ENCODE measurements around the gene PANK4. TPM values are rescaled to one million over a fixed set of nuclear protein-coding genes. Genes with fewer than 3 reads are reported as not detected.

PANK4 gene
- total RNA-seq, 1 experiment from 2014 or later: 24.4 TPM

DNA sequence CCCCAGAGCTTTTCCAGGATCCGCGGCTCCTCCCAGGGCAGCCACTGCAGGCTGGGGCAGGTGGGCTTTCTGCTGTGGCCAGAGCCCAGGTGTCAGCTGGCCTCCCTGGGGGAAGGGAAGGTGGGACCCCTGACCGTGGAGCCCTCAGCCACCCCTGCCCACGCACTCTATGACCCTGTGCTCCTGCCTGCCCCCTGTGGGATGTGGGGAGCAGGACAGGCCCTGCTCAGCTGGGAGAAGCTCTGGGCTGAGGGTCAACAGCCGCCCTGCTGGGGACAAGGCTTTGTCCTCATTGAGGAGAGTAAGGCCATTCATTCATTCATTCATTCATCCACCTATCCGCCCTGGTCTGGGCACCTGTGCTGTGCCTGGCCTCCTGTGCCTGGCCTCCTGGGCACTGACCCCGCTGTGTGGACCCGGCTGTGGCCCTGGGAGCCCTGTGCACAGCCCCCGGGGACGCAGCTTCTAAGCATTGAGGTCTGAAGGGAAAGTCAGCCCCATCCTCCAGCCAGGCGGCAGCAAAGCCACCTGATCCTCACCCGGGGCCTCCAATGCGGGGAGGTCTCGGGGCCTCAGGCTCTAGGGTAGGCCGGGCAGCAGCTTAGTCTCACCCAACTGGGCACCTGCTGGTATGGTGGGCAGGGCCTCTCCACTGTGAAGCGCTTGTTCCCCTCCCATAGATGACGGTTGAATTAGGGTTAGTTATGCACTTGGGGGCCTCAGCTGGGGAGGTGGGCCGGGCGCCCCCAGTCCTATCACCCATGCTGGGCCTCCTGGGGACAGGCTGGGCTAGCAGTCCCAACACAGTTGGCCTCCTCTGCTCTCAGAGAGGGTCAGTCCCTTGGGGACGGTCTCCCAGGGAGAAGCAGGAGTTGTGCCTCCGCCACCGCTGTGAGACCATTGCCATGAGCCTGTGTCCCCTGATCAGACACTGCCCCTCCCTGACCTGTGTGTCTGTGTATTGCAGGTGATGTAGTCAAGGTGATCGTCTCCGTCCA lies 35.8 kb upstream of the PANK4 start:
- BruUV-seq (replicated peaks): no TSS peak
- no peaks in the 10 kb centered on the region for H3K9me3 Mint-ChIP-seq (ENCODE audit: low read depth, unreplicated experiment)
- TF ChIP-seq, protein P1, sequence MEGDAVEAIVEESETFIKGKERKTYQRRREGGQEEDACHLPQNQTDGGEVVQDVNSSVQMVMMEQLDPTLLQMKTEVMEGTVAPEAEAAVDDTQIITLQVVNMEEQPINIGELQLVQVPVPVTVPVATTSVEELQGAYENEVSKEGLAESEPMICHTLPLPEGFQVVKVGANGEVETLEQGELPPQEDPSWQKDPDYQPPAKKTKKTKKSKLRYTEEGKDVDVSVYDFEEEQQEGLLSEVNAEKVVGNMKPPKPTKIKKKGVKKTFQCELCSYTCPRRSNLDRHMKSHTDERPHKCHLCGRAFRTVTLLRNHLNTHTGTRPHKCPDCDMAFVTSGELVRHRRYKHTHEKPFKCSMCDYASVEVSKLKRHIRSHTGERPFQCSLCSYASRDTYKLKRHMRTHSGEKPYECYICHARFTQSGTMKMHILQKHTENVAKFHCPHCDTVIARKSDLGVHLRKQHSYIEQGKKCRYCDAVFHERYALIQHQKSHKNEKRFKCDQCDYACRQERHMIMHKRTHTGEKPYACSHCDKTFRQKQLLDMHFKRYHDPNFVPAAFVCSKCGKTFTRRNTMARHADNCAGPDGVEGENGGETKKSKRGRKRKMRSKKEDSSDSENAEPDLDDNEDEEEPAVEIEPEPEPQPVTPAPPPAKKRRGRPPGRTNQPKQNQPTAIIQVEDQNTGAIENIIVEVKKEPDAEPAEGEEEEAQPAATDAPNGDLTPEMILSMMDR (IDR thresholded peaks at IDR 0.05; ENCODE audit: unreplicated experiment): peak; percentile 49
- intact Hi-C loops (cut with micrococcal nuclease; ENCODE audit: unreplicated experiment): no loop called here
- no peak overlapping the region for H3K27ac Mint-ChIP-seq (ENCODE audit: unreplicated experiment)
- H3K27me3 Mint-ChIP-seq (ENCODE audit: unreplicated experiment): no peaks in the 10 kb centered on the region
- CTCF ChIA-PET: interaction anchor here (1.2 to 1.6 kb wide), 2 partner anchors 16 to 138 kb away, joined by 3 to 4 read pairs; no protein-coding TSS in a partner anchor
- no peak for DNase-seq
- peaks cover 16% of the 10 kb centered on the region for H3K4me1 Mint-ChIP-seq (ENCODE audit: low read depth, unreplicated experiment)
- H3K4me3 Mint-ChIP-seq (ENCODE audit: low read depth, unreplicated experiment): no peak overlapping the region
- H3K36me3 Mint-ChIP-seq (ENCODE audit: insufficient read depth, unreplicated experiment): peaks cover 12% of the 10 kb centered on the region

DNA sequence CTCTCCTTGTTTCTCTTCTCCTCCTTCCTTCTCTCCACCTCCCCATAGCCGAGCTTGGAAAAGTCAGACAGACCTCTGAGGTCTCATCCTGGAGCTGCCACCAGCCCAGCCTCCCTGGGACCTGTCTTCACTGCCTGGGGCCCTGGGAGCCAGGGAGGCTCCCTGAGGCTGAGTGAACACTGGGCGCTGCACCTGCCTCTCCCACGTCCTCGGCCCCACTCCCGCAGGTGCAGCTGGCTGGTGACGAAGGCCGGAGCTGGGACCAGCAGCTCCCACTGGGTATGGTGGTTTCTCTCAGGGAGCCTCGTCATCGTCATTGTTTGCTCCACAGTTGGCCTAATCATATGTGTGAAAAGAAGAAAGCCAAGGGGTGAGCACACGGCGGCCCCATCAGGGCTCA lies 35.0 kb upstream of the PANK4 start:
- no peak overlapping the region for H3K4me3 Mint-ChIP-seq (ENCODE audit: low read depth, unreplicated experiment)
- intact Hi-C loops (cut with micrococcal nuclease; ENCODE audit: unreplicated experiment): no loop called here
- BruUV-seq (replicated peaks): no TSS peak
- H3K27ac Mint-ChIP-seq (ENCODE audit: unreplicated experiment): no peak overlapping the region
- H3K27me3 Mint-ChIP-seq (ENCODE audit: unreplicated experiment): no peaks in the 10 kb centered on the region
- CTCF ChIA-PET: interaction anchor here (1.2 to 1.6 kb wide), 2 partner anchors 17 to 137 kb away, joined by 3 to 4 read pairs; no protein-coding TSS in a partner anchor
- peaks cover 20% of the 10 kb centered on the region for H3K36me3 Mint-ChIP-seq (ENCODE audit: insufficient read depth, unreplicated experiment)
- H3K9me3 Mint-ChIP-seq (ENCODE audit: low read depth, unreplicated experiment): no peaks in the 10 kb centered on the region
- DNase-seq: no peak
- peaks cover 20% of the 10 kb centered on the region for H3K4me1 Mint-ChIP-seq (ENCODE audit: low read depth, unreplicated experiment)
- TF ChIP-seq, protein P1 (IDR thresholded peaks at IDR 0.05; ENCODE audit: unreplicated experiment): no peak

DNA sequence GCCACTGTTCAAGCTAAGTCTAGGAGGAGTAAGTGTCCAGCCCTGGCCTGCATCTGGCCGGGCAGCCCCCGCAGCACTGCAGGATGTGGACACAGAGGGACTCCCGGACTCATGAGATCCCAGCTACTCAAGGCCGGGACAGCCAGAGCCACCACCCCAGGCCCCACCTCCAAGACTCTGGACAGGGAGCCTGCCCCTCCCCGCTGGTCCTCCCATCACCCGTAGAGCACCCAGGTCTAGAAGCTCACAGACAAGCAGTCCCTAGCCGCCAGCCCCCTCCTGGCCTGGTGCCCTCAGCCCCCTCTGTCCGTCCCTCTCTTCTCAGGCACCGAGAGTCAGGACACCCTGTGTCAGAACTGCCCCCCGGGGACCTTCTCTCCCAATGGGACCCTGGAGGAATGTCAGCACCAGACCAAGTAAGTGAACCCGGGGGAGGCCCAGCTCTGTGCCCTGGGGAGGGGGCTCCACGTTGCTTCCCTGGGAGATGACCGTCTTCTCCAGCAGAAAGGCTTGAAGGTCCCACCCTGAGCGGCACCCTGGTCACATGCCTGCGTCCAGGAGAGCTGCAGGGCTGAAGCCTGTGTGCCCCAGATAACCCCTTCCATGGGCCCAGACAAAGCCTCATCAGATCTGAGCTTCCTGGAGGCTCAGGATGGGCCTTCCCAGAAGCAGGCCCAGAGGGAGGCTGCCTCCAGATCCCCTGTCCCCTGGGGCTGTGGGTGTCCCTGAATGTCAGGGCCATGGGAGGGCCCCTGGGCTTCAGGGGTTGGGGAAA lies 34.1 kb upstream of the PANK4 start:
- CTCF ChIA-PET: interaction anchor here (0.5 to 1.2 kb wide), 2 partner anchors 59 to 136 kb away, joined by 3 to 4 read pairs; no protein-coding TSS in a partner anchor
- H3K9me3 Mint-ChIP-seq (ENCODE audit: low read depth, unreplicated experiment): no peaks in the 10 kb centered on the region
- DNase-seq: no peak
- peaks cover 16% of the 10 kb centered on the region for H3K4me1 Mint-ChIP-seq (ENCODE audit: low read depth, unreplicated experiment)
- intact Hi-C loops (cut with micrococcal nuclease; ENCODE audit: unreplicated experiment): no loop called here
- BruUV-seq (replicated peaks): no TSS peak
- H3K4me3 Mint-ChIP-seq (ENCODE audit: low read depth, unreplicated experiment): no peak overlapping the region
- peaks cover 29% of the 10 kb centered on the region for H3K36me3 Mint-ChIP-seq (ENCODE audit: insufficient read depth, unreplicated experiment)
- no peaks in the 10 kb centered on the region for H3K27me3 Mint-ChIP-seq (ENCODE audit: unreplicated experiment)
- no peak overlapping the region for H3K27ac Mint-ChIP-seq (ENCODE audit: unreplicated experiment)
- TF ChIP-seq, protein P1 (IDR thresholded peaks at IDR 0.05; ENCODE audit: unreplicated experiment): no peak

DNA sequence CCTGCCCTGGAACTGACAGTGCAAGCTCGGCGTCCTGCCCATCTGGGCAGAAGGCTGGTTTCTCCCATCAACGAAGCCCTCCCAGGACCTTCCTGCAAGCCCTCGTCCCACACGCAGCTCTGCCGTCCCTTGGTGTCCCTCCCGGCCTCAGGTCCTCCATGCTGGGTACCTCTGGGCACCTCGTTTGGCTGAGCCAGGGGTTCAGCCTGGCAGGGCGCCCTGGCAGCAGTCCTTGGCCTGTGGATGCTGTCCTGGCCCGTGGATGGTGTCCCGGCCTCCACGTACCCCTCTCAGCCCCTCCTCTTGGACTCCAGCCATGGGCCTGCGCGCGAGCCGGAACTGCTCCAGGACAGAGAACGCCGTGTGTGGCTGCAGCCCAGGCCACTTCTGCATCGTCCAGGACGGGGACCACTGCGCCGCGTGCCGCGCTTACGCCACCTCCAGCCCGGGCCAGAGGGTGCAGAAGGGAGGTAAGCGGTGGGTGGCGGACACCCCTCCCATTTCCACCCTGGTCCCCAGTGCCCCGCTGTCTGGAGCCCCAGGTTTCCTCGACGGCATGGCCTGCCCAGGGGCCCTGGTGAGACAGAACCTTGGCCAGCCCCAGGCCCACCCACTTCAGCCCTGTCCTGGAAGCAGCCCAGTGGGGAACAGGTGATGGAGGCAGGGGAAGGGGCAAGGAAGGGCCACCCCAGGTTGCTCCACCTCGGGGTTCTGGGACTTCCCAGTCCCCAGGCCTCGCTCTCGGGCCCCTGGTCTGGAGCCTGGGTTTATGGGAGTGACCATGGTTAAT lies 33.3 kb upstream of the PANK4 start:
- CTCF ChIA-PET: interaction anchor here (0.5 kb wide), 1 partner anchor 60 kb away, joined by 4 read pairs; no protein-coding TSS in a partner anchor
- H3K27me3 Mint-ChIP-seq (ENCODE audit: unreplicated experiment): no peaks in the 10 kb centered on the region
- H3K27ac Mint-ChIP-seq (ENCODE audit: unreplicated experiment): no peak overlapping the region
- H3K36me3 Mint-ChIP-seq (ENCODE audit: insufficient read depth, unreplicated experiment): peaks cover 31% of the 10 kb centered on the region
- intact Hi-C loops (cut with micrococcal nuclease; ENCODE audit: unreplicated experiment): no loop called here
- no peak for DNase-seq
- H3K4me3 Mint-ChIP-seq (ENCODE audit: low read depth, unreplicated experiment): no peak overlapping the region
- TF ChIP-seq, protein P1 (IDR thresholded peaks at IDR 0.05; ENCODE audit: unreplicated experiment): no peak
- H3K4me1 Mint-ChIP-seq (ENCODE audit: low read depth, unreplicated experiment): peaks cover 8% of the 10 kb centered on the region
- BruUV-seq (replicated peaks): no TSS peak
- no peaks in the 10 kb centered on the region for H3K9me3 Mint-ChIP-seq (ENCODE audit: low read depth, unreplicated experiment)
